LNCAP (cell line): Measurements from ENCODE around the gene E2F2.

Source experiments
- TF ChIP-seq, protein P1 (sequence below): fragments of 450-650 bp; IDR thresholded peaks from 2 replicates; pipeline ENCODE4 v1.5.1; 2017; ENCODE audit warnings: mild to moderate bottlenecking

The E2F2 gene, protein sequence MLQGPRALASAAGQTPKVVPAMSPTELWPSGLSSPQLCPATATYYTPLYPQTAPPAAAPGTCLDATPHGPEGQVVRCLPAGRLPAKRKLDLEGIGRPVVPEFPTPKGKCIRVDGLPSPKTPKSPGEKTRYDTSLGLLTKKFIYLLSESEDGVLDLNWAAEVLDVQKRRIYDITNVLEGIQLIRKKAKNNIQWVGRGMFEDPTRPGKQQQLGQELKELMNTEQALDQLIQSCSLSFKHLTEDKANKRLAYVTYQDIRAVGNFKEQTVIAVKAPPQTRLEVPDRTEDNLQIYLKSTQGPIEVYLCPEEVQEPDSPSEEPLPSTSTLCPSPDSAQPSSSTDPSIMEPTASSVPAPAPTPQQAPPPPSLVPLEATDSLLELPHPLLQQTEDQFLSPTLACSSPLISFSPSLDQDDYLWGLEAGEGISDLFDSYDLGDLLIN

DNA sequence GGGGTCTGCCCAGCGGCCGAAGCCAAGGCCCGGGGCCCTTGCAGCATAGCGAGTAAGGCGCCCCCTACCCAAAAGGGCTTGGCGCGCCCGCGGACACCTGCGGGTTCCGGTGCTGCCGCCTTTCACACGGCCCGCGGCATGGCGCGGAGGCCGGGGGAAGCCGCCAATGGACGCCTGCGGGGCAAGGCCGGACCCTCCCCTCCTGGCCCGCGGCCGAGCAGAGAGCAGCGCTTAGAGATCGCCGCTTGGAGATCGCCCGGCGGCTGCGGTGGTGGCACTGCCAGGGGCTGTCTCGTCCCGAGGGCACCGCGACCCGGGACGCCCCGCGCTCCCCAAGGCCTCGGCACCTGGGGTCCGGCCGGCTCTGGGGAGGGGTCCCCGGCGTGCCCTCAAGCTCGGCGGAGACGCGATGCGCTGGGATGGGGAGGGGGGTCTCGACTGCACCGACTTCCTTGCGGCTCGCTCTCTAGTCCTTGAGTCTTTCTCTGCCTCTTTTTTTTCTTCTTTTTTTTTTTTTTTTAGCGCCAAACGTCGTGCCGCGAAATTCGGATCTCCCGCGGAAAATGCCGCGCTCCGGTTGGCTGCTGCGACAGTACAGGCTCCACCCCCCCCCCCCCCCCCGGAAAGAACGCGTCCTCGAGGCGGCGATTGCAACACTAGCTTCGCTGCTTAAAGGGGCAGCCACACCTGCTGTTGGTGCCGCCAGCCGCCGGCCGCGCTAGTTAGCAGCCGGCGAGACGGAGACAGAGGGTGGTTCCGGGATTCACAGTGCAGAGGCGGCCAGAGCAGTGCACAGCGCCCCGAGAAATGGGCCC is at the start of gene E2F2:
Gene E2F2 (minus strand): TSS at position 487 of the 815 bp plus-strand sequence. CDS start 440 bp downstream, at position 47.
- TF ChIP-seq, protein P1, sequence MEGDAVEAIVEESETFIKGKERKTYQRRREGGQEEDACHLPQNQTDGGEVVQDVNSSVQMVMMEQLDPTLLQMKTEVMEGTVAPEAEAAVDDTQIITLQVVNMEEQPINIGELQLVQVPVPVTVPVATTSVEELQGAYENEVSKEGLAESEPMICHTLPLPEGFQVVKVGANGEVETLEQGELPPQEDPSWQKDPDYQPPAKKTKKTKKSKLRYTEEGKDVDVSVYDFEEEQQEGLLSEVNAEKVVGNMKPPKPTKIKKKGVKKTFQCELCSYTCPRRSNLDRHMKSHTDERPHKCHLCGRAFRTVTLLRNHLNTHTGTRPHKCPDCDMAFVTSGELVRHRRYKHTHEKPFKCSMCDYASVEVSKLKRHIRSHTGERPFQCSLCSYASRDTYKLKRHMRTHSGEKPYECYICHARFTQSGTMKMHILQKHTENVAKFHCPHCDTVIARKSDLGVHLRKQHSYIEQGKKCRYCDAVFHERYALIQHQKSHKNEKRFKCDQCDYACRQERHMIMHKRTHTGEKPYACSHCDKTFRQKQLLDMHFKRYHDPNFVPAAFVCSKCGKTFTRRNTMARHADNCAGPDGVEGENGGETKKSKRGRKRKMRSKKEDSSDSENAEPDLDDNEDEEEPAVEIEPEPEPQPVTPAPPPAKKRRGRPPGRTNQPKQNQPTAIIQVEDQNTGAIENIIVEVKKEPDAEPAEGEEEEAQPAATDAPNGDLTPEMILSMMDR: no peak; the same call in 1 of the 2 replicates

DNA sequence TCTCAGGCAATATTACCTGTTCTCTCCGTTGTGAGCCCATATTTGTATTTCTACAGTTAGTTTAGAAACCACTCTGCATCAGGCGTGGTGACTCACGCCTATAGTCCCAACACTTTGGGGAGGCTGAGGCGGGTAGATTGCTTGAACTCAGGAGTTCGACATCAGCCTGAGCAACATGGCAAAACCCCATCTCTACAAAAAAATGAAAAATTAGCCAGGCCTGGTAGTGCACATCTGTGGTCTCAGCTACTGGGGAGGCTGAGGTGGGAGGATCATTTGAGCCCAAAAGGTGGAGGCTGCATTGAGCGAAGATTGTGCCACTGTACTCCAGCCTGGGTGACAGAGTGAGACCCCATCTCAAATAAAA is 47.9 kb upstream of the E2F2 start:
- TF ChIP-seq, protein P1: no peak

DNA sequence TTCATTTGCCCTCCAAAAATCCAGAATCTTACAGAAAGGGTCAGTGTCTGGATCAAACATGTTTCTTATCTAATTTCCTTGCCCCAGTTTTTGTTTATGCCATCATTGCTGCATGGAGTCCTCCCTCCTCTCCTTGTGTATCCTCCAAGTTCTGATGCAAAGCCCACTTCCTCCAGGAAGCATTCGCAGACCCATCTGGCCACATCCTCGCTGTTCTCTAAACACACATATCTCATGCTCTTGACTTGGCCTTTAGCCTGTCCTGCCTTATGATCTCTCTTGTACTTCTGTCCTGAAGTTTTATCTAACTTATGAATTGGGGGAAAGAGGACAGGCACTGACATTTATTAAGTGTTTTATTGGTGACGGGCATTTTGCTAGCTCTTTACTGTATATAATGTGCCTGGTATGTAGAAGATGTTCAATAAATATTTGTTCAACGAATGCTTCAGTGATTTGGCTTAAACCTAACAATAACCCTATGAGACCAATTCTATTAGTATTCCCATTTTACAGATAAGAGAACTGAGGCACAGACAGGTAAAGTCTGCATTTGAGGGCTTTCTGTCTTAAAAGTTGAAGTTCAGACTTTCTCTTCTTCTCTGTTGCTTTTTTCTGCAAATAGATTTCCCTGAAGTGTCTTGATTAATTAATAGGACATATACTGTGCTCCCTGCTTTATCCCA is 47.4 kb upstream of the E2F2 start:
- TF ChIP-seq, protein P1: no peak

DNA sequence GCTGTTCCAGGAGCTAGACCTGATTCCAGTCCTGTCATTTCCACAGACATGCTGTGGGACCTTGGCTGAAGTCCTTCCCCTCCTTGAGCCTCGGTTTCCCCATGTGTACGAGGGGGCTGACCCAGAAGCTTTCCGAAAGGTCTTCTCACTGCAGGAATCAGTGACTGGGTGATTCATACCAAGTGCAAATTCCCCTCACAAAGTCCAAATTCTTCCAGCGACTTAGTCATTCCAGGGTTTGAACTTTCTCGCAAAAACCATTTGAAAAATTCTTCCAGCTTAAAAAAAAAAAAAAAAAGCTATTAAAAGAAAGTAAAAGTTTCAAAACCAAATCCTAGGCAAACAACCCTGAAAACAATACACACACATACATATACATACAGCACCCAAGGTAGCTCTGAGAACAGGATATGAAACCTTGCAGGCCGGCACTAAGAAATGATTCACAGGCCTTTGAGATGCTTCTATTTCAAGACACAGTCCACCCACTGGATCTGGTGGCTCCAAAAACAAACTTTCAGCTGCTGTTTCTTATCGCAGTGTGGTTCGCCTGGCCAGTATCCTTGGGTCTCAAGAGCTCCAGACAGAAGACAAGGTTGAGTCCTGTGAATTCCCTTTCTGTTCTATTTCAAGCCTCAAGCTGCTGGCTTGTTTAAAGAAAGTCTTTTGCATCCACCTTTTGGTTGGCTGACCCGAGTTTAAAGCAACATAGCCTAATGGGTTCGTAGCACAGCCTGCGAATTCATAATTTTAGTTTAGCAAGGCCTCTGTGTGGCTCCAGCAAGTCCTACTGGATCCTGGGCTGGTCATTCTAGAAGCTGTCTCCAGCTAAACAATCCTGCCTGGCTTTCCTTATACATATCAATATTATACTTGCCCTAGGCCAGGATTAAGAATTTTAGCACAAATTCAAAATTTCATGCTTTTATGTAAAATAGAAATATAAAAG is 46.3 kb upstream of the E2F2 start:
- TF ChIP-seq, protein P1: no peak

DNA sequence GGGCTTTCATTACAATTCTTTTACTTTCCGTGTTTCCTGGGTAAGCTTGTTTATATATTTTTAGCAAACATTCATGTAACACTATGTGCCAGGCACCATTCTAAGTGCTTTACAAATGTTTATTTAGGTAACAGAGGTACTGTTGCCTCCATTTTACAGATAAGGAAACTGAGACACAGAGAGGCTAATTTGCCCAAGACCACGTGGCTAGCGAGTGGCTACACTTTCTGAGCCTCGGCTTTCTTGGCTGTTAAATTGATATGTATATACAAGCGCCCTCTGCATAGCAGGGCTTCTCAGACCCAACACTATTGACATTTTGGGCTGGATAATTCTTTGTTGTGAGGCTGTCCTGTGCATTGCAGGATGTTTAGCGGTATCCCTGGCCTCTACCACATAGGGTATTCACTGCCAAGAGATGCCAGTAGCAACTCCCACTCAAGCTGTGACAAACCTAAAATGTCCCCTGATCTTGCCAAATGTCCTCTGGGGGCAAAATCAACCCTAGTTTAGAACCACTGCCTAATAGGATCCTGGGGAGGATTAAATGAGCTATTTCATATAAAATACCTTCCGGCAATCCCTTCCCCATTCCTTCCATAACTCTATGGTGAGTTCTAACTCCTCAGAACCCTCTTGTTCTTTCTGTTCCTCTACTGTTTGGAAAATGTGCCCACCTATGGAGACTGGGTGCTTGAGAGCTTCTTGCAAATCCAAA is 45.5 kb upstream of the E2F2 start:
- TF ChIP-seq, protein P1: no peak

DNA sequence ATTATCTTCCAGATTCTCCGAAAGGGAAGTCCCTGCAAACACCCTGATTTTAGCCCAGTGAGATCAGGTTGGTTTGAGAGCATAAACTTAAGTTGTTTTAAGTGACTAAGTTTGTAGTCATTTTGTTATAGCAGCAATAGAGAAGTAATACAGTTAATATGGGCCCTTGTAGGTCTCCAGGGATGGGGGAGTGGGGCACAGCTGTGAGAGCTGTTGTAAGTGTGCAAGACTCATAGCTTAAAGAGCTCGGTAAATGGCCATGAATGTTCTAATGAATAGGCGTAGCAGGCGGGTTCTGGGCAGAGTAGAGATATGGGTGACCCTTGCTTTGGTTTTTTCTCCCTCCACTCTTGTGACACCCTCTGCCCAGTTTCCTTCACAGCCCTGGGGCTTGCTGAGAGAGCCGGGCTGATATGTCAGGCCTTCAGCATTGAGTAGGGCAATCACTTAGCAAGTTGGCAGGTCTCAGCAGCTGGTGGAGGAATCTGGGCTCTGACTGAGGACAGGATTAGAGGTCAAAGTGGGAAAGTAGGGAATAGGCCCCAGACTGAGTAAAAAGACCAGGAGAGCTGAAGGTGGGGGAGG is 44.3 kb upstream of the E2F2 start:
- TF ChIP-seq, protein P1: no peak
